ENCODE data around the gene ARL2. TPM values are rescaled to one million over a fixed set of nuclear protein-coding genes. Genes with fewer than 3 reads are reported as not detected.

ARL2 gene
- total RNA-seq, 1 experiment from 2014 or later, result 171 TPM

- H3K27me3 Mint-ChIP-seq (ENCODE audit: low read depth), result no peaks in the 10 kb centered on the region; the same call in 1 of the 2 replicates
- DNase-seq (ENCODE audit: low spot score), result no peak
- H3K27ac Mint-ChIP-seq, result no peak overlapping the region
- ChIA-PET POLR2A (interaction anchor here (0.5 to 0.7 kb wide), 2 partner anchors 54 to 196 kb away, joined by 3 read pairs; no protein-coding TSS in a partner anchor), CTCF (interaction anchor here (0.7 kb wide), 2 partner anchors 9 to 43 kb away, joined by 3 read pairs; partner anchors contain the start of gene ARL2)
- no peak for ATAC-seq
- H3K36me3 Mint-ChIP-seq, result no peaks in the 10 kb centered on the region
- H3K9me3 Mint-ChIP-seq, result no peaks in the 10 kb centered on the region
- peaks cover 2% of the 10 kb centered on the region for H3K4me1 Mint-ChIP-seq
- no peak overlapping the region for H3K4me3 Mint-ChIP-seq
- no peak for TF ChIP-seq CTCF (IDR thresholded peaks at IDR 0.05)
- no peak for TF ChIP-seq FOXJ3 (CRISPR knock-in tag; IDR thresholded peaks at IDR 0.05; ENCODE audit: borderline replicate concordance)
- TF ChIP-seq IRF1 (CRISPR knock-in tag; IDR thresholded peaks at IDR 0.05), result no peak
- no peak for TF ChIP-seq RORB (CRISPR knock-in tag; IDR thresholded peaks at IDR 0.05)
- TF ChIP-seq CBFB (CRISPR knock-in tag; IDR thresholded peaks at IDR 0.05; ENCODE audit: low read depth), result no peak
- TF ChIP-seq SOX15 (CRISPR knock-in tag; IDR thresholded peaks at IDR 0.05), result no peak
- no peak for TF ChIP-seq GRHL2 (CRISPR knock-in tag; IDR thresholded peaks at IDR 0.05; ENCODE audit: insufficient replicate concordance, severe bottlenecking)
- no peak for TF ChIP-seq TEAD4 (CRISPR knock-in tag; IDR thresholded peaks at IDR 0.05)
- TF ChIP-seq ZBTB43 (CRISPR knock-in tag; IDR thresholded peaks at IDR 0.05), result no peak
- no peak for TF ChIP-seq IRF2 (CRISPR knock-in tag; IDR thresholded peaks at IDR 0.05; ENCODE audit: borderline replicate concordance, low read depth)
- no peak for TF ChIP-seq HMGA2 (CRISPR knock-in tag; IDR thresholded peaks at IDR 0.05)
- TF ChIP-seq ELF4 (CRISPR knock-in tag; IDR thresholded peaks at IDR 0.05; ENCODE audit: low read depth), result no peak
- TF ChIP-seq ZNF121 (CRISPR knock-in tag; IDR thresholded peaks at IDR 0.05), result no peak
- no peak for TF ChIP-seq MLX (CRISPR knock-in tag; IDR thresholded peaks at IDR 0.05)
- no peak for TF ChIP-seq FOXP4 (CRISPR knock-in tag; IDR thresholded peaks at IDR 0.05)
- no peak for TF ChIP-seq USF1 (CRISPR knock-in tag; IDR thresholded peaks at IDR 0.05)
- no peak for TF ChIP-seq JAZF1 (CRISPR knock-in tag; IDR thresholded peaks at IDR 0.05)
- no peak for TF ChIP-seq ZBTB21 (CRISPR knock-in tag; IDR thresholded peaks at IDR 0.05; ENCODE audit: borderline replicate concordance)
- TF ChIP-seq ZNF219 (CRISPR knock-in tag; IDR thresholded peaks at IDR 0.05; ENCODE audit: borderline replicate concordance), result no peak
- no peak for TF ChIP-seq ARID4B (CRISPR knock-in tag; IDR thresholded peaks at IDR 0.05; ENCODE audit: borderline replicate concordance)
Measured at GRCh38 chr11:65056999-65057398, 43.0 kb downstream of the ARL2 start.

Measured in WTC11 (cell line).